GM18517 (cell line): ENCODE results near the gene ADGRD1.

Source experiments
- ATAC-seq: cut with Tn5 transposase; IDR thresholded peaks from one replicate; pipeline ENCODE4 v1.9.1; 2021; ENCODE audit warnings: mild to moderate bottlenecking, moderate library complexity; ENCODE audit not compliant: unreplicated experiment

The ADGRD1 gene

GRCh38 chr12:131038961-131039950 is 85.5 kb downstream of the ADGRD1 start:
- no peak for ATAC-seq

DNA sequence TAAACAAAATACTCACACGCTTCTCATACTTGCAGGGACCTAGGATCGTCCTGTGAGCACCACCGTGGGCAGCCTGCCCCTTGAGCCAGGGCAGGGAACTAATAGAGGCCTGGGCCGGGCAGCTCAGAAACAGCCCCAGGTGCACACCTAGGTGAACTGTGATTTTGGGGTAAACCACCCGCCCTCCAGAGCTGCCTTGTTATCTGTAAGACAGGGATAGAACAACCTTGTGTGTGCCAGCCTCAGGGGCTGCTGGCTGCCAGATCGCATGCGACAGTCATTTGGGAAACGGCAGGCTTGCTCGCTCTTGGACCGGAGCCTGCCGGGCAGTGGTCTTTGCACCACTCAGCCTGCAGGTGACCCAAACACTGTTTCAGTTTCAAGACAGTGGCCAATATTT is 86.8 kb downstream of the ADGRD1 start:
- ATAC-seq: no peak

GRCh38 chr12:131041216-131041967 is 87.7 kb downstream of the ADGRD1 start:
- no peak for ATAC-seq

DNA sequence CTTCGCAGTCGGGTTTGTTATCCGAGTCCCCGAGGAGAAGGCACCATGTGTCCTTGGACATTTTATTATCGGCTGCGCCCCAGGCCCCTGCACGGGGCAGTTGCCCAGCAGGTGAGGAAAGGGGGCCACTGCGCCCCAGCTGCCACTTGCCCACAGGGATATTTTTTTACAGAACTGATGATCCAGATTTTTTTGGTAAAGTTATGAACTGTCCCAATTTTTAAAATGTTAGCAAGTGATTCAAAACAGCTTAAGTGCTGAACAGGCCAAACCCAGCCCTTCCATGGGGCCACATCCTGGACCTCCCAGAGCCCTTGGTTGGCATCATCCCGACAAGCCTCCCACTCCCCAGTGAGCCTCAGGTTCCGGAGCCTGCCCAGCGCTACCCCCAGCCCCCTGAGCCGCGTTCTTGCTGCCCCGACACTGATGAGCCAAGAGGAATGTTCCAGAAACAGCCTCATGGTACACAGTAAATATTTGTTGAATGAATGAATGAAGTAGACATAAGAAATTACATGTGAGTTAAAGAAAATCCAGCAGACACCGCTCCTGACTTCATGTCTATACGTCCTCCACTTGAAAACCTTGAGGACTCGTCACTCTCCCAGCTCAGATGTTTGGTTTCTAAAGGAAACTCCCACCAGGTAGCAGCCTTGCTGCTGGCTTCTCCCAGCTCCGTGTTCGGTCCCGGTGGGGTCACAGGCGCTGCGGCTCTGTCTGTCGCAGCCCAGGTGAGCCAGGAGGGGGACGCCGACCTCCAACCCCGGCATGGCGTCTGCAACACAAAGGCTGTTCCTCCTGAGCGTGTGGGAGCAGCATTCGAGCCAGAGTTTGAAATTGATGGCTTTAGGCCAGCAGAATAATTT is 88.5 kb downstream of the ADGRD1 start:
- ATAC-seq: no peak

DNA sequence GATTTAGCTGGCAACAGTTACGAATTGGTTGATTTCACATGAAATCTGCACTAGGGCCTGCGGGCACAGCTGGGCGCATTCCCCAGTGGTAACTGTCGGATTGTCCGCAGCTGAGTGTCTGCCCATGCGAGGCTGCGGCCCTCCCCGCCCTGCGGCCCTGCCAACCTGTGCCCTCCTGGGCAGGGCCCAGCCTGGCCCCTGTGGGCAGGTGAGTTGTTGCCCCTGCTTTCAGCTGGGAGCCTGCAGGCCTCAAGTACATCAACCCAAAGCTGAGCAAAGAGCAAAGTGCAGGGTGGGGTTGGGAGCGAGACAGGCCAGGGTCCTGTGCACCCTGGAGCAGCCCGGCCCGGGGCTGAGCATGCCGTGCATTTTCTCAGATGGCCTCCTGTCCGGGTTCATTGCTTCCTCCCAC is 89.1 kb downstream of the ADGRD1 start:
- ATAC-seq: no peak

DNA sequence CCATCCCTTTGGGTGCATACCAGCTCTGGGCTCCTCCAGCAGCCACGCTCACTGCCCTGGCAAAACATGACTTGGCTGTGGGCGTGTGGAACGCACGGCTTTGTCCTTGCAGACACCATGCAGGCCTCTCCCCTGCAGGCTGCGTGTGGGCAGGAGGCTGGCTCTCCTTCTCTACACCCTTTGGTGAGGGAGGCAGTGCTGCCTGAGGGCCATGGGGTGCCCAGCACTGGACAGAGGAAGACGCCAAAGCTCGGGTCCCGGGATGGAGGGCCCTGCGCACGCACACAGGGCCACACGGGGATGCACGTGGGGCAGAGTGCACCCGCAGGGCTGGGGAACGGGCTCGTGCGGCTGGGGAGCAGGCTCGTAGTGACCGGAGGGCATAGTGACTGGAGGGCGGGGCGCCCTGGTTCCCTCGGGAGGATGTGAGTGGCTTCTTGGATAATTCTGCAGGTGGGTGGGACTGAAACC is 89.7 kb downstream of the ADGRD1 start:
- no peak for ATAC-seq

DNA sequence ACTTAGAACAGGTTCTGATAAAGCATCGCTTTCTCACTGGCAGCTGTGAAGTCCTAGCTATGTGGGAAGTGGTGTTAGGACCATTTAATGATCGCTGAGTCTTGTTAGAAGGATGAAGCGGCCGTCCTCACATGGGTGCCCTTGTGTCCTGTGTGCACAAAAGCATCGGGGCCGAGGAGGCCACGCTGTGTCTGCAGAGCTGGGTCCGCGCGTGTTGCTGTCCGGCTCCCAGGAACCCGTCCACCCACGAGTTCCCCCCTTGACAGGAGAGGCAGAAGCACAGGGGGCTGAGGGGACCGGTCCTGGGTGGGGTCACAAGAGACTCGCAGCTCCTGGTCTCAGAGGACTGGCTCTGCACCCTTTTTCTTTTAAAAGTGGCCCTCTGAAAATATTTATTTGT is 90.4 kb downstream of the ADGRD1 start:
- no peak for ATAC-seq

GRCh38 chr12:131044760-131045381 is 91.2 kb downstream of the ADGRD1 start:
- ATAC-seq: no peak

DNA sequence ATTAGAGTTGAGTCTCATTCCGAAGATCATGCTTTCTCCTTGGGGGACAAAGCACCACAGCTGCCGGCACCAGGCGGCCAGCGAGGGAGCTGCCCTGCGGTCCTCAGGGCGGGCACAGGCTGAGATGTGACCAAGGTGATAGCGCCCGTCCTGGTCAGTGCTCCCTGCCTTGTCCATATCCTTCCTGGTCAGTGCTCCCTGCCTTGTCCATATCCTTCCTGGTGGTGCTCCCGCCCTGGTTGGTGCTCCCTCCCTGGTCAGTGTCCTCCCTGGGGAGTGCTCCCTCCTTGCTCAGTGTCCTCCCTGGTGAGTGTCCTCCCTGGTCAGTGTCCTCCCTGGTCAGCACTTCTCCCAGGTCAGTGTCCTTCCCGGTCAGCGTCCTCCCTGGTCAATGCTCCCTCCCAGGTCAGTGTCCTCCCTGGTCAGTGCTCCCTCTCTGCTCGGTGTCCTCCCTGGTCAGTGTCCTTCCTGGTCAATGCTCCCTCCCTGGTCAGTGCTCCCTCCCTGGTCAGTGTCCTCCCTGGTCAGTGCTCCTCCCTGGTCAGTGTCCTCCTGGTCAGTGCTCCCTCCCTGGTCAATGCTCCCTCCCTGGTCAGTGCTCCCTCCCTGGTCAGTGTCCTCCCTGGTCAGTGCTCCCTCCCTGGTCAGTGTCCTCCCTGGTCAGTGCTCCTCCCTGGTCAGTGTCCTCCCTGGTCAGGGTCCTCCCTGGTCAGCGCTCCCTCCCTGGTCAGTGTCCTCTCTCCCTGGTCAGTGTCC is 92.2 kb downstream of the ADGRD1 start:
- no peak for ATAC-seq

- ATAC-seq: no peak
These were observed 93.4 kb downstream of the ADGRD1 start for GRCh38 chr12:131046813-131047788.

DNA sequence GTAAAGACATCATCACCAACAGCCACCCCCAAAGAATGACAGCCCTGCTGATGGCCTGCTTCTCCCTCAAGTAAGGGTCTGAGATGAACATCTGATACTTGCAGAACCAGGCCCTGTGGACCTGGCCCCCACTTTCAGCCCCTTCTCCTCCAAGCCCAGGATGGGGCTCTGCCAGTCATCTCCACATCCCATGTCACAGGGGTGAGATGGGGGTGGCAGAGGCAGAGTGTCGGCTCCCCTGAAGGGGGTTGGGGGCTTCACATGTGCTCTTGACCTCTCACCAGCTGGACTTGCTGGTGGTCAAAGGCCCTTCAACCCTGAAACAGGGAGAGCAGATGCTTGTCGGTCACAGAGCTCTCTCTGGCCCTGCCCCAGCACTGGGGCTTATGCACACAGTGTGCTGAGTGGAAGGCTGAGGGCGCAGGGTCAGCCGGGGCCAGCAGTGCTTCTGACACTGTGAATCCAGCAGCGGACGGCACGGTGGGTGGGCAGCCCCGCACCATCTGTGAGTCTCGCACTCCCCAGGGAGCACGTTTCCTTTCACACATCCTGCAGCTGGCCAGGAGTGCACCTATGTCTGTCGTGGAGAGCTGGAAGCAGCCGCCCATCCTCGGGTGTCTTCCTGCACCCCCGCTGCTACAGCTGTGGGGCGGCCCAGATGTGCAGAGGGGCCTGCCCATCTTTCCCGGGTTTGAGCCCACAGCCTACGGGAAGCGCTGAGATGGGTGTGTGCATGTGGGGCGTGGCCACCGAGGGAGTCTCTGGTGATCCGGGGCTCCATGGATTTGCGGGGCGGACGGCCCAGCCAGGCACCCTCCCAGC is 94.3 kb downstream of the ADGRD1 start:
- no peak for ATAC-seq

DNA sequence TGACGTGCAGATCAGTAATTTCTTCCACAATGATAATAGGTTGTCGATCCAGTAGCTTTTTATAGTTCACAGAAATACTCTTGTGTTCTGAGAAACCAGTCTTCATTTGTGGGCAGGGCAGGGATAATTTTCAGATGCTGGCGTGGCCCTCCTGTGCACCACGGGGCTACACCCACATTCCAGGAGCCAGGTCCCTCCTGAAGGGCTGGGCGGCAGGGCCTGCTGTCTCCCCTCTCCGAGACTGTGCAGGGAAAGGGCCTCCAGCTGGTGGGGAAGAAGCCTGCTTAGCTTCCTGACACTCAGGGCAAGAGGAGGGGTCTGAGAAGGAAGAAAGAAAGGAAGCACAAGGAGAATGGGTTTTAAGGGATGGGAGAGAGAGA is 94.9 kb downstream of the ADGRD1 start:
- ATAC-seq: no peak

DNA sequence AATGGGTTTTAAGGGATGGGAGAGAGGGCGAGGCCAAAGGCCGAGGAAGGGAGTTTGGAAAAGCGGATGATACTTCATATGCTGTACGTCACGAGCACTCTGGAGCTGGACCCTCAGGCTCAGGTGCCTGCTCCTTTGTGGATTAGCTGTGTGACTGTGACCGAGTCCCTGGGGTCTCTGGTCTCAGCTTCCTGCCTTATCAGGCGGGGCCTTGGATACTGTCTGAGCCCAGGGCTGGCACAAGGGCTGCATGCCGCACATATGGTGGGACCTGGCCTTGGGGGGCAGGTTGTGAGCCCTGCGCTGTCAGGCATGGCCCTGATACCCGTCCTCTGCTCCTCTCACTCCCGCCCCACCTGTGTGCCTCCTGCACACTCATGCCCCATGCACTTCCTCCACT is 95.3 kb downstream of the ADGRD1 start:
- no peak for ATAC-seq

- ATAC-seq: no peak
These were observed 96.0 kb downstream of the ADGRD1 start for GRCh38 chr12:131049549-131050339.

DNA sequence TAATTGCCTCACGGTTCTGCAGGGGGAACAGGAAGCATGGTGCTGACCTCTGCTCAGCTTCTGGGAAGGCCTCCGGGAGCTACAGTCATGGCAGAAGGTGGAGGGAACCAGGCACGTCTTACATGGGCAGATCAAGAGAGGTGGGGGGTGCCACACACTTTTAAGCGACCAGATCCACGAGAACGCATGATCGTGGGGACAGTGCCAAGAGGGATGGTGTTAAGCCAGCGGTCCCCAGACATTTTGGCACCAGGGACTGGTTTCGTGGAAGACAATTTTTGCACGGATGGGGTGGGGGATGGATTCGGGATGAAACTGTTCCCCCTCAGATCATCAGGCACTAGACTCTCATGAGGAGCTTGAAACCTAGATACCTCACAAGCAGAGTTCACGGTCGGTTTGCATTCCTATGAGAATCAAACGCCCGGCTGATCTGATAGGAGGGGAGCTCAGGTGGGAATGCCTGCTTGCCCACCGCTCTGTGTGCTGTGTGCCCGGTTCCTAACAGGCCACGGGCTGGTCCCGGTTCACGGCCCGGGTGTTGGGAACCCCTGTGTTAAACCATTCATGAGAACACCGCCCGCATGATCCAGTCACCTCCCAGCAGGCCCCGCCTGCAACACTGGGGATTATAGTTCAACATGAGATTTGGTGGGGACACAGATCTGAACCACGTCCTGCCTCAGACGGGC is 96.9 kb downstream of the ADGRD1 start:
- ATAC-seq: no peak

DNA sequence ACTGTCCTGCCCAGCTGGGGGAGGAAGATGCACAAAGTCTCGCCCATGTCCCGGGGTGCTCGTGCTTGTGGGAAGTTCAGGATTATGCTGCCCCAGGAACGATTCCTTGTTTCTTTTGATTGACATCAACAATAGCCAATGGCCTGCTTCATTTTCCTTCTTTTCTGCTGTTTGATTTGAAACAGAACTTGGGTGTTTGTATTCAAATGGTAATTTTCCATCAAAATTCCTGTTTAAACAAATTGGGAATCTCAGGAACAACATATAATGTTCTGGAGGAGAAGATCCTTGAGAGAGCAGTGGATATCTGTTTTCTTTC is 97.4 kb downstream of the ADGRD1 start:
- ATAC-seq: no peak
